ENCODE measurements around the gene AIMP2.

GRCh38 chr7:6056616-6057015, 47.5 kb downstream of the AIMP2 start:
- TF ChIP-seq ELF4 (IDR thresholded peaks at IDR 0.05) (no peak), SP1 (IDR thresholded peaks at IDR 0.05) (no peak), SUZ12 (IDR thresholded peaks at IDR 0.05) (no peak), LEF1 (IDR thresholded peaks at IDR 0.05; ENCODE audit: borderline replicate concordance) (no peak), FOXA1 (IDR thresholded peaks at IDR 0.05) (no peak), HDGF (IDR thresholded peaks at IDR 0.05; ENCODE audit: borderline replicate concordance) (no peak), FOXK2 (IDR thresholded peaks at IDR 0.05) (no peak)

Measured in HEK293T (cell line).